Measurements from ENCODE around the gene GAREM1.

- TF ChIP-seq CTCF (IDR thresholded peaks at IDR 0.05; ENCODE audit: low read depth, low read length, missing input control) (no peak), RAD21 (IDR thresholded peaks at IDR 0.05) (no peak), HNF4A (conservative IDR thresholded peaks at IDR 0.05) (no peak), TAF1 (conservative IDR thresholded peaks at IDR 0.05) (no peak), REST (IDR thresholded peaks at IDR 0.05) (no peak), RXRA (IDR thresholded peaks at IDR 0.05) (no peak), HNF4G (IDR thresholded peaks at IDR 0.05) (no peak), SP1 (IDR thresholded peaks at IDR 0.05) (no peak), YY1 (IDR thresholded peaks at IDR 0.05) (no peak), JUND (IDR thresholded peaks at IDR 0.05) (no peak), GABPA (IDR thresholded peaks at IDR 0.05 in 1 of 2, conservative IDR thresholded peaks at IDR 0.05 in 1 of 2) (no peak)
- TF ChIP-seq, protein P1, sequence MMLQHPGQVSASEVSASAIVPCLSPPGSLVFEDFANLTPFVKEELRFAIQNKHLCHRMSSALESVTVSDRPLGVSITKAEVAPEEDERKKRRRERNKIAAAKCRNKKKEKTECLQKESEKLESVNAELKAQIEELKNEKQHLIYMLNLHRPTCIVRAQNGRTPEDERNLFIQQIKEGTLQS (IDR thresholded peaks at IDR 0.05) = no peak
- TF ChIP-seq, protein P2, sequence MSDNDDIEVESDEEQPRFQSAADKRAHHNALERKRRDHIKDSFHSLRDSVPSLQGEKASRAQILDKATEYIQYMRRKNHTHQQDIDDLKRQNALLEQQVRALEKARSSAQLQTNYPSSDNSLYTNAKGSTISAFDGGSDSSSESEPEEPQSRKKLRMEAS (IDR thresholded peaks at IDR 0.05) = no peak
Measured at GRCh38 chr18:32280911-32281310, 189.8 kb downstream of the GAREM1 start.
